Loucy (cell line): ENCODE measurements around the gene HPS1.

Experiments
- H2AFZ ChIP-seq: fragments of 200-600 bp; sonication (generic); 2 replicates; pipeline ENCODE4 v1.6.0; 2016; ENCODE audit warnings: antibody characterized with exemption, mild to moderate bottlenecking, low read length, moderate library complexity
- H3F3A ChIP-seq: fragments of 200-600 bp; 2 replicates; pipeline ENCODE4 v1.6.0; 2016; ENCODE audit warnings: antibody characterized with exemption, low read depth, mild to moderate bottlenecking
- H3K27me3 ChIP-seq: fragments of 200-600 bp; sonication (generic); 2 replicates; pipeline ENCODE4 v1.6.1; 2014; ENCODE audit warnings: low read length, mild to moderate bottlenecking; ENCODE audit not compliant: insufficient read depth, poor library complexity, severe bottlenecking
- H3K36me3 ChIP-seq: fragments of 200-600 bp; sonication (generic); 2 replicates; pipeline ENCODE4 v1.6.1; 2016; ENCODE audit warnings: low read length; ENCODE audit not compliant: insufficient read depth
- H3K4me1 ChIP-seq: fragments of 200-600 bp; sonication (generic); 2 replicates; pipeline ENCODE4 v1.5.1; 2014; ENCODE audit warnings: low read length, mild to moderate bottlenecking; ENCODE audit not compliant: insufficient read depth, poor library complexity, severe bottlenecking
- H3K4me2 ChIP-seq: fragments of 200-600 bp; sonication (generic); 2 replicates; pipeline ENCODE4 v1.6.0; 2014; ENCODE audit warnings: antibody characterized with exemption, low read length, low read depth, mild to moderate bottlenecking; ENCODE audit not compliant: poor library complexity, severe bottlenecking
- H3K4me3 ChIP-seq: fragments of 200-600 bp; sonication (generic); 2 replicates; pipeline ENCODE4 v1.5.1; 2014; ENCODE audit warnings: low read length, mild to moderate bottlenecking, mixed read lengths; ENCODE audit not compliant: poor library complexity, severe bottlenecking
- H3K79me2 ChIP-seq: fragments of 200-600 bp; sonication (generic); 2 replicates; pipeline ENCODE4 v1.6.1; 2014; ENCODE audit warnings: low read length; ENCODE audit not compliant: insufficient read depth
- H3K9ac ChIP-seq: fragments of 200-600 bp; sonication (generic); 2 replicates; pipeline ENCODE4 v1.6.0; 2014; ENCODE audit warnings: mild to moderate bottlenecking, low read depth, low read length, moderate library complexity; ENCODE audit not compliant: poor library complexity, severe bottlenecking
- H3K9me2 ChIP-seq: fragments of 200-600 bp; sonication (generic); replicated peaks from 2 replicates; pipeline ENCODE4 v1.6.1; 2016; ENCODE audit warnings: low read depth, low read length, mixed read lengths
- H3K9me3 ChIP-seq: fragments of 200-600 bp; sonication (generic); 2 replicates; pipeline ENCODE4 v1.6.1; 2014; ENCODE audit warnings: mild to moderate bottlenecking, antibody characterized with exemption, low read length, low read depth; ENCODE audit not compliant: insufficient read depth
- H4K20me1 ChIP-seq: fragments of 200-600 bp; sonication (generic); 2 replicates; pipeline ENCODE4 v1.6.0; 2014; ENCODE audit warnings: antibody characterized with exemption, low read length, mild to moderate bottlenecking; ENCODE audit not compliant: insufficient read depth, poor library complexity, severe bottlenecking
- EZH2phosphoT487 ChIP-seq: fragments of 200-600 bp; IDR thresholded peaks from 2 replicates; pipeline ENCODE4 v1.6.1; 2018; ENCODE audit warnings: antibody characterized with exemption, mild to moderate bottlenecking, moderate library complexity, borderline replicate concordance
- TF ChIP-seq, protein P1 (sequence below): fragments of 200-600 bp; sonication (generic); conservative IDR thresholded peaks from 2 replicates; pipeline ENCODE4 v1.5.1; 2014; ENCODE audit warnings: mild to moderate bottlenecking, antibody characterized with exemption, low read length

HPS1 gene

DNA sequence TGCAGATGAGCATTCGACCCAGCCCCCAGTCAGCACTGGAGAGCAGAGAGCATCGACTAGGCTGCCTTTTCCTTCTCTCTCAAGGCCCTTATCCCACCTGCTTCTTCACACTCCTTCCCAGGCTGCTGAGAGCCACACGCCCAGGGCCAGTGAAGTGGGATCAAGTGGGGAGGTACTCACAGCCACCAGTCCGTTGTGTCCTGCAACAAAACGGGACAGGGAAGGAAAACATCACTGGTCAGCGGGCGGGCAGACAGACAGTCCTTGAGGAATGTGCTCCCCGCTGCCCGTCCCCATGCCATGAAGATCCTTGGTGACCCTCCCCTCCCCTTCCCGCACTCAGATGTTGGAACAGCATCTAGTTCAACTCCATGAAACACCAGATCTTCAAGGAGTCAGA, 36.0 kb downstream of the HPS1 start:
- no peaks in the 10 kb centered on the region for H3K9me3 ChIP-seq
- no peaks in the 10 kb centered on the region for H4K20me1 ChIP-seq
- H2AFZ ChIP-seq, result no peak overlapping the region
- no peaks in the 10 kb centered on the region for H3K9me2 ChIP-seq
- no peak overlapping the region for H3K9ac ChIP-seq
- H3K79me2 ChIP-seq, result peaks cover 11% of the 10 kb centered on the region
- peaks cover 11% of the 10 kb centered on the region for H3K4me1 ChIP-seq
- H3K27me3 ChIP-seq, result no peaks in the 10 kb centered on the region
- H3F3A ChIP-seq, result no peaks in the 10 kb centered on the region
- no peaks in the 10 kb centered on the region for H3K36me3 ChIP-seq
- no peak for TF ChIP-seq EZH2phosphoT487
- TF ChIP-seq, protein P1, sequence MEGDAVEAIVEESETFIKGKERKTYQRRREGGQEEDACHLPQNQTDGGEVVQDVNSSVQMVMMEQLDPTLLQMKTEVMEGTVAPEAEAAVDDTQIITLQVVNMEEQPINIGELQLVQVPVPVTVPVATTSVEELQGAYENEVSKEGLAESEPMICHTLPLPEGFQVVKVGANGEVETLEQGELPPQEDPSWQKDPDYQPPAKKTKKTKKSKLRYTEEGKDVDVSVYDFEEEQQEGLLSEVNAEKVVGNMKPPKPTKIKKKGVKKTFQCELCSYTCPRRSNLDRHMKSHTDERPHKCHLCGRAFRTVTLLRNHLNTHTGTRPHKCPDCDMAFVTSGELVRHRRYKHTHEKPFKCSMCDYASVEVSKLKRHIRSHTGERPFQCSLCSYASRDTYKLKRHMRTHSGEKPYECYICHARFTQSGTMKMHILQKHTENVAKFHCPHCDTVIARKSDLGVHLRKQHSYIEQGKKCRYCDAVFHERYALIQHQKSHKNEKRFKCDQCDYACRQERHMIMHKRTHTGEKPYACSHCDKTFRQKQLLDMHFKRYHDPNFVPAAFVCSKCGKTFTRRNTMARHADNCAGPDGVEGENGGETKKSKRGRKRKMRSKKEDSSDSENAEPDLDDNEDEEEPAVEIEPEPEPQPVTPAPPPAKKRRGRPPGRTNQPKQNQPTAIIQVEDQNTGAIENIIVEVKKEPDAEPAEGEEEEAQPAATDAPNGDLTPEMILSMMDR, result no peak
- no peak overlapping the region for H3K4me2 ChIP-seq
- no peak overlapping the region for H3K4me3 ChIP-seq

- no peak for TF ChIP-seq EZH2phosphoT487
- TF ChIP-seq, protein P1, result no peak
- Histone ChIP-seq H3K9me3 (no peaks in the 10 kb centered on the region), H3K79me2 (peaks cover 11% of the 10 kb centered on the region), H3K27me3 (no peaks in the 10 kb centered on the region), H2AFZ (no peak overlapping the region), H3K4me1 (peaks cover 8% of the 10 kb centered on the region), H3K4me3 (no peak overlapping the region), H4K20me1 (no peaks in the 10 kb centered on the region), H3K9me2 (no peaks in the 10 kb centered on the region), H3K9ac (no peak overlapping the region), H3K36me3 (no peaks in the 10 kb centered on the region), H3F3A (no peaks in the 10 kb centered on the region), H3K4me2 (no peak overlapping the region)
Measured at GRCh38 chr10:98410135-98410743, 36.5 kb downstream of the HPS1 start.

DNA sequence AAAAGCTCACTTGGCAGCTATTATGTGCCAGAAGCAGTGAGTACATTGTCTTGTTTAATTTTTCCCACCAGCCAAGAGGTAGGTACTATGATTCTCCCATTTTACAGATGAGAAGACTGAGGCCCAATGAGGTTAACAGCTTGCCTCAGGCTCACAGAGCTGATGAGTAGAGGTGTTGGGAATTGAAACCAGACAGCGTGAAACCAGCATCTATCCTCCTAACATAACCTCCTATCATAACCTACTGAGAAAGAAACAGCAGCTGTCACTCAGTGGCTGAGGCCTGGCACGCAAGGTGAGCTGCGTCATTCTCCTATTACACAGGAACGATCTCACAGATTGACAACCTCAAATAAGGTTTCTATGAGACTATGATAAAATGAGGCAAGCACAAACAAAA, 37.9 kb downstream of the HPS1 start:
- TF ChIP-seq, protein P1, result no peak
- H3K9me2 ChIP-seq, result no peaks in the 10 kb centered on the region
- H3K79me2 ChIP-seq, result 0 out of 2 replicates have a peak, but pooled peaks cover 3% of the 10 kb centered on the region
- no peaks in the 10 kb centered on the region for H3F3A ChIP-seq
- no peak overlapping the region for H3K9ac ChIP-seq
- H3K27me3 ChIP-seq, result no peaks in the 10 kb centered on the region
- H3K9me3 ChIP-seq, result no peaks in the 10 kb centered on the region
- H2AFZ ChIP-seq, result no peak overlapping the region
- no peak overlapping the region for H3K4me3 ChIP-seq
- H3K4me1 ChIP-seq, result no peaks in the 10 kb centered on the region
- no peak overlapping the region for H3K4me2 ChIP-seq
- no peaks in the 10 kb centered on the region for H3K36me3 ChIP-seq
- H4K20me1 ChIP-seq, result no peaks in the 10 kb centered on the region
